Activated T-cell treated with anti-CD3 and anti-CD28 coated beads, Interleukin-2, amount 50 U/mL, for 72 hours (primary cell): ENCODE measurements around the gene CHRNB2. TPM values are rescaled to one million over a fixed set of nuclear protein-coding genes. Genes with fewer than 3 reads are reported as not detected.

ENCODE experiments used
- ATAC-seq, 2 donors: fragments of 150-1000 bp; cut with Tn5 transposase; replicated peaks in 1 of 2; 2 replicates each; pipeline ENCODE4 v1.10.0; 2021; ENCODE audit warnings: moderate library complexity in 2 of 2, mild to moderate bottlenecking in 1 of 2
- DNase-seq, 2 donors: peaks; one replicate each; pipeline ENCODE4 v3.0.0; 2021 to 2022; ENCODE audit warnings: mixed read lengths in 1 of 2
- H3K27ac Mint-ChIP-seq: one replicate; pipeline ENCODE4 v1.8.0; 2022; ENCODE audit warnings: mild to moderate bottlenecking, moderate library complexity, mixed read lengths
- H3K27me3 Mint-ChIP-seq: one replicate; pipeline ENCODE4 v1.8.0; 2022; ENCODE audit warnings: low read depth, mixed read lengths
- H3K36me3 Mint-ChIP-seq, 2 donors: one replicate each; pipeline ENCODE4 v1.8.0; 2022; ENCODE audit warnings: mixed read lengths in 2 of 2, mild to moderate bottlenecking in 1 of 2; ENCODE audit not compliant: insufficient read depth in 2 of 2
- H3K4me1 Mint-ChIP-seq: one replicate; pipeline ENCODE4 v1.8.0; 2022; ENCODE audit warnings: low read depth, mixed read lengths
- H3K4me3 Mint-ChIP-seq, 2 donors: one replicate each; pipeline ENCODE4 v1.8.0; 2022; ENCODE audit warnings: mild to moderate bottlenecking in 2 of 2, mixed read lengths in 2 of 2, moderate library complexity in 2 of 2
- H3K9me3 Mint-ChIP-seq, 2 donors: one replicate each; pipeline ENCODE4 v1.8.0; 2022; ENCODE audit warnings: mixed read lengths in 2 of 2
- total RNA-seq, 2 donors: library from RNA; stranded (reverse); gene quantifications; one replicate each; pipeline ENCODE4 v1.2.3, GENCODE V29; 2022

CHRNB2 gene
- total RNA-seq, 2 donors from 2014 or later = 0.05 TPM; not detected in 1

- Mint-ChIP-seq H3K4me3 (peak overlapping the region in 1 of 2 donors; percentile 47), H3K27ac (peak overlapping the region; percentile 85), H3K4me1 (peaks cover 76% of the 10 kb centered on the region), H3K27me3 (no peaks in the 10 kb centered on the region), H3K9me3 (no peaks in the 10 kb centered on the region), H3K36me3 (peaks cover 8 to 12% of the 10 kb centered on the region in 2 donors)
- DNase-seq (no peak), ATAC-seq (no peak)
Observed at GRCh38 chr1:154611150-154611862, 43.7 kb downstream of the CHRNB2 start.

DNA sequence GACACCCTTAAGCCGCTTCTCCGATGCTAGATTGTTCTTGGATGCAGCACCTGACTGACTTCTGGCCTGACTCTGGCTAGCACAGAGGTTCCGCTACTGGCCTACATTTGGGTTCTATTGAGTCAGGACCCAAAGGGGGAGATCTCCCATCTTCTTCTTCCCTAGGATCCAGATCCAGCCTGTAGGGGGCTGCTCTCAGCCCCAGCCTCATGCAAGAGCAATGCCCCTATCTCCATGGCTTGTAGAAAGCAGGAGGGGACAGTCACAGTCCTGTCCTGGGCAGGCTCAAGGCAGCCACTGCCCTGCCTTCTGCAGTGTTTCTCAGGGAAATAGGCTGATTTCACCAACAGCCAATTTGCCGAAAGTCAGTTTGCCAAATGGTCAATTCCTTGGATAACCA lies 46.7 kb downstream of the CHRNB2 start:
- no peaks in the 10 kb centered on the region for H3K9me3 Mint-ChIP-seq
- peak overlapping the region; percentile 90 for H3K27ac Mint-ChIP-seq
- peak overlapping the region in 1 of 2 donors; percentile 51 for H3K4me3 Mint-ChIP-seq
- no peaks in the 10 kb centered on the region for H3K27me3 Mint-ChIP-seq
- no peak for ATAC-seq
- peaks cover 3 to 4% of the 10 kb centered on the region in 2 donors for H3K36me3 Mint-ChIP-seq
- peaks cover 74% of the 10 kb centered on the region for H3K4me1 Mint-ChIP-seq
- DNase-seq = no peak

DNA sequence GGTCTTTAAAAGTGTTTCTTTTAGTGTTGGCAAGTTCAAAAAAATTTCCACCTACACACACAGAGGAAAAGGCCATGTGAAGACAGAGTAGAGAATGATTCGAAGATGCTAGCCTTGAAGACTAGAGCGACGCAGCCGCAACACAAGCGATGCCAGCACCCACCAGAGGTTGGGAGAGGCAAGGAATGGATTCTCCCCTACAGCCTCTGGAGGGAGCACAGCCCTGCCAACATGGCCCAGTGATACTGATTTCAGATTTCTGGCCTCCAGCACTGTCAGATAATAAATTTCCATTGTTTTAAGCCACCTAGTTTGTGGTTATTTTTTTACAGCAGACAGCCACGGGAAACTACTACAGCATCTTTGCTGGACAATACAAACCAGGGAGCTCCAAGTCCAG lies 47.3 kb downstream of the CHRNB2 start:
- H3K27ac Mint-ChIP-seq = peak overlapping the region; percentile 90
- ATAC-seq (no peak), DNase-seq (no peak)
- H3K4me1 Mint-ChIP-seq = peaks cover 71% of the 10 kb centered on the region
- peak overlapping the region in 1 of 2 donors; percentile 51 for H3K4me3 Mint-ChIP-seq
- H3K36me3 Mint-ChIP-seq = peaks cover 3 to 4% of the 10 kb centered on the region in 2 donors
- no peaks in the 10 kb centered on the region for H3K9me3 Mint-ChIP-seq
- H3K27me3 Mint-ChIP-seq = no peaks in the 10 kb centered on the region

GRCh38 chr1:154615411-154615810 lies 47.8 kb downstream of the CHRNB2 start:
- Mint-ChIP-seq H3K36me3 (peaks cover 3 to 4% of the 10 kb centered on the region in 2 donors), H3K4me1 (peaks cover 71% of the 10 kb centered on the region), H3K9me3 (no peaks in the 10 kb centered on the region), H3K27me3 (no peaks in the 10 kb centered on the region), H3K27ac (peak overlapping the region; percentile 90), H3K4me3 (peak overlapping the region in 1 of 2 donors; percentile 51)
- DNase-seq = no peak
- ATAC-seq = no peak

DNA sequence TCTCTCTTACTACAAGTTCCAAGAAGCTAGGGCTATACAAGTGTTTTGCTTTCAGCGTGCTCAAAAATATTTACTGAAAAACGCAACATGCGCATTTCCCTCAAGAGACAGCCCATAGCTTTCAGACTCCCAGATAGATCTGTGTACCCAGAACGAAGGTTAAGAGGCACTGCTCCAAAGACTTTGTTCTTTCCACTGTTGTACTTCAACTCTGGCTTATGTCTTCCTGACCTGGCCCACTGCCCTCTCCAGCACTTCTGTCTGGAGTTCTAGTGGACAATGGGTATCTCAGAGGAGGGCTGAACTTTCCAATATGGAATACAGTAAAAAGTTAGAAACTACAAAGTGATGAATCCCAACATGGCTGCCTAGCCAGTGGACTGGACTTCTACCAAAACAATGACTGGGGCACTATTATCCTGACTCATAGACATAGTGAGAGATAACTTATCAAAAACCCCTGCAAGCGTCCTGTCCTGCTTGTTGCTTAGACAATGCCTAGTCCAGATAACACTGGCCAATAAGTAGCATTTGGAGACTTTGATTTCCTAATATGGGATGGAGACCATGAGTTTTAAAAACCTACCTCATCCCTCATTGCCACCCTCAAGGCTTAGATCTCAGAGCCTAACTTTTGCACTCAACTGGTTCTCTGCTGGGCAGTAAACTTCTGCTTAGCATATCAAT lies 49.2 kb downstream of the CHRNB2 start:
- DNase-seq = no peak
- Mint-ChIP-seq H3K27ac (no peak overlapping the region), H3K4me3 (peak overlapping the region in 1 of 2 donors; percentile 4), H3K4me1 (peaks cover 66% of the 10 kb centered on the region), H3K9me3 (no peaks in the 10 kb centered on the region), H3K27me3 (no peaks in the 10 kb centered on the region), H3K36me3 (peaks cover 3 to 7% of the 10 kb centered on the region in 2 donors)
- no peak for ATAC-seq

DNA sequence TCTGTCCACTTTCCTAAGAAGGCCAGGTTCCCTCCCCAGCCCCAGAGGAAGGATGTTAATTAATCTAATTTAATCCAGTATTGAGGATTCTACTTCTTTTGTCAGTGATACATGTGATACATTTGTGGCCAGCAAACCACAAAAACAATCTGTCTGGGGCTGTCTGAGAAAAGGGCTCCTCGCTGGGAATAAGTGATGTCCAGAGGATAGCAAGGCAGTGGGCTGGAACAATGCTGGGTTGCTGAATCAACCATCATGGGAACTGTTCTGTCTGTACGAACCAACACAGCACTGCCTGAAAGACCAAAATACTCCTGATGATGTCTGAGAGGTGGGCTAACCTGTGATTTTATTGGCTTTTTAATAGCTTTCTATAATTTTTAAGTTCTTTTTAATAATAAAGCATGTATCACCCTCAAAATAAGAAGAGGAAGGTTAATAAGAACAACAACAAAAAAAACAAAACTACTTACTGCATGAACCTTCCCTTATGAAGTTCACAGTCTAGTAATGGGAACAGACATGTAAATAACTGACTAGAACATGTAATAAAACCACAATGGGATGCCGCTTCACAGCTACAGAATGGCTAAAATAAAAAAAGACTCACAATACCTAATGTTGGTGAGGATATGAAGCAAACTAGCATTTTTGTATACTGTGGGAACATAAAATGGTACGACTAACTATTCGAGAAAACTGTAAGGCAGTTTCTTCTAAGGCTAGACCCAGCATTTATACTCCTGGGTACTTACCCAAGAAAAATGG lies 51.8 kb downstream of the CHRNB2 start:
- Mint-ChIP-seq H3K27me3 (no peaks in the 10 kb centered on the region), H3K4me1 (peaks cover 77% of the 10 kb centered on the region), H3K27ac (no peak overlapping the region), H3K9me3 (no peaks in the 10 kb centered on the region), H3K36me3 (peaks cover 3 to 12% of the 10 kb centered on the region in 2 donors), H3K4me3 (no peak overlapping the region)
- DNase-seq (no peak), ATAC-seq (no peak)

DNA sequence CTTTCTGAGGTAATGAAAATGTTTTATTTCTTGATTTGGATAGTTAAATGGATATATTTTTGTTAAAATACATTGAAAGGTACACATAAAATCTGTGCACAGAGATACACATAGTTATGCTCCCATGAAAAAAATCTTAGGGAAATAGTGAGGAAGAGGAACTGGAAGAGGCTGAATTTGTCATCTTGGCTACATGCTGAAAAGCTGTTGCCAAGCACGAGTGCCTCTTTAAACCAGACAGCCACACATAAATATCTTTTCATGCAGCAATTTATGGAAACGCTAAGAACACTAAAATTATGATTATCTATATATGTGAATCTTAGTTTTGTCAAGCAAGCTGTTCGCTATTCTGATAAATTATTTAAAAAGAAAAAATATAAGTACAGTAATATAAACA lies 53.2 kb downstream of the CHRNB2 start:
- ATAC-seq = no peak
- Mint-ChIP-seq H3K4me3 (no peak overlapping the region), H3K27ac (peak overlapping the region; percentile 54), H3K36me3 (peaks cover 3 to 14% of the 10 kb centered on the region in 2 donors), H3K9me3 (no peaks in the 10 kb centered on the region), H3K27me3 (no peaks in the 10 kb centered on the region), H3K4me1 (peaks cover 76% of the 10 kb centered on the region)
- DNase-seq = no peak

GRCh38 chr1:154621875-154622274 lies 54.3 kb downstream of the CHRNB2 start:
- Mint-ChIP-seq H3K4me3 (peak overlapping the region in 1 of 2 donors; percentile 4), H3K27ac (no peak overlapping the region), H3K9me3 (no peaks in the 10 kb centered on the region), H3K27me3 (no peaks in the 10 kb centered on the region), H3K36me3 (peaks cover 4 to 16% of the 10 kb centered on the region in 2 donors), H3K4me1 (peaks cover 73% of the 10 kb centered on the region)
- no peak for DNase-seq
- ATAC-seq = no peak

GRCh38 chr1:154622503-154623039 lies 55.0 kb downstream of the CHRNB2 start:
- no peaks in the 10 kb centered on the region for H3K9me3 Mint-ChIP-seq
- no peak overlapping the region for H3K4me3 Mint-ChIP-seq
- H3K4me1 Mint-ChIP-seq = peaks cover 73% of the 10 kb centered on the region
- no peaks in the 10 kb centered on the region for H3K27me3 Mint-ChIP-seq
- DNase-seq (no peak), ATAC-seq (no peak)
- H3K36me3 Mint-ChIP-seq = peaks cover 7 to 18% of the 10 kb centered on the region in 2 donors
- H3K27ac Mint-ChIP-seq = peak overlapping the region; percentile 30

- H3K4me1 Mint-ChIP-seq = peaks cover 76% of the 10 kb centered on the region
- no peaks in the 10 kb centered on the region for H3K27me3 Mint-ChIP-seq
- DNase-seq (no peak), ATAC-seq (no peak)
- no peak overlapping the region for H3K27ac Mint-ChIP-seq
- peaks cover 8 to 17% of the 10 kb centered on the region in 2 donors for H3K36me3 Mint-ChIP-seq
- no peaks in the 10 kb centered on the region for H3K9me3 Mint-ChIP-seq
- no peak overlapping the region for H3K4me3 Mint-ChIP-seq
Observed at GRCh38 chr1:154623358-154623757, 55.8 kb downstream of the CHRNB2 start.

GRCh38 chr1:154624746-154625643 lies 57.4 kb downstream of the CHRNB2 start:
- Mint-ChIP-seq H3K36me3 (peaks cover 9 to 20% of the 10 kb centered on the region in 2 donors), H3K27me3 (no peaks in the 10 kb centered on the region), H3K27ac (peak overlapping the region; percentile 35), H3K4me1 (peaks cover 79% of the 10 kb centered on the region), H3K4me3 (peak overlapping the region; percentile 55 to 69), H3K9me3 (peaks cover 3 to 5% of the 10 kb centered on the region in 2 donors)
- no peak for DNase-seq
- no peak for ATAC-seq
